Panc1 (cell line): ENCODE measurements around the gene REV1. TPM values are rescaled to one million over a fixed set of nuclear protein-coding genes. Genes with fewer than 3 reads are reported as not detected.

Experiments
- ATAC-seq: fragments of 200-7000 bp; cut with Tn5 transposase; 2 replicates; pipeline ENCODE4 v1.9.1; 2020; ENCODE audit warnings: mild to moderate bottlenecking, moderate library complexity
- BruUV-seq: library from RNA; stranded (reverse); fragments of 400-500 nt; replicated peaks from 2 replicates; lab custom pipeline; 2021; lab: Mats Ljungman, UMichigan
- CTCF ChIA-PET: fragments of 300-600 bp; sonication (Branson Sonifier 250); formaldehyde crosslinking; loops from one replicate; lab custom pipeline; 2022; ENCODE audit warnings: antibody characterized with exemption; lab: Charles Lee
- POLR2A ChIA-PET: fragments of 300-600 bp; sonication (Branson Sonifier 250); formaldehyde crosslinking; loops from one replicate; lab custom pipeline; 2022; ENCODE audit warnings: antibody characterized with exemption; lab: Charles Lee
- DNase-seq: peaks from one replicate; pipeline ENCODE4 v3.0.0-alpha.2; 2010; ENCODE audit warnings: low read depth, low spot score
- H3K27ac ChIP-seq: 2 replicates; pipeline ENCODE4 v1.5.1; 2011; ENCODE audit warnings: mild to moderate bottlenecking, low read length, inconsistent platforms
- H3K27me3 ChIP-seq: fragments of 200-500 bp; sonication (Bioruptor generic); 2 replicates; pipeline ENCODE4 v1.6.0; 2014; ENCODE audit warnings: low read length, inconsistent platforms; ENCODE audit not compliant: control insufficient read depth, insufficient read depth
- H3K36me3 ChIP-seq: fragments of 200-500 bp; sonication (Bioruptor generic); 2 replicates; pipeline ENCODE4 v1.5.1; 2014; ENCODE audit warnings: inconsistent platforms, mild to moderate bottlenecking, low read length, moderate library complexity; ENCODE audit not compliant: control insufficient read depth, insufficient read depth
- H3K4me1 ChIP-seq: 2 replicates; pipeline ENCODE4 v1.5.1; 2011; ENCODE audit warnings: inconsistent platforms, mild to moderate bottlenecking, low read length, moderate library complexity; ENCODE audit not compliant: control insufficient read depth, insufficient read depth
- H3K4me3 ChIP-seq, 2 experiments: 2 replicates each; pipeline ENCODE4 v1.5.1; 2011 to 2012; ENCODE audit warnings: low read depth in 2 of 2, low read length in 2 of 2, mild to moderate bottlenecking in 2 of 2, inconsistent platforms in 1 of 2, moderate library complexity in 1 of 2
- H3K9me3 ChIP-seq: fragments of 200-500 bp; sonication (Bioruptor generic); 2 replicates; pipeline ENCODE4 v1.5.1; 2014; ENCODE audit warnings: low read depth, mild to moderate bottlenecking, inconsistent platforms, low read length, moderate library complexity; ENCODE audit not compliant: control insufficient read depth, insufficient read depth
- CTCF ChIP-seq: fragments of 450-650 bp; IDR thresholded peaks from 2 replicates; pipeline ENCODE4 v1.5.1; 2017; ENCODE audit warnings: mild to moderate bottlenecking
- POLR2AphosphoS5 ChIP-seq: IDR thresholded peaks from 2 replicates; pipeline ENCODE4 v1.6.1; 2012; ENCODE audit warnings: mild to moderate bottlenecking, low read depth, low read length, moderate library complexity
- SIN3A ChIP-seq: IDR thresholded peaks from 2 replicates; pipeline ENCODE4 v1.6.1; 2012; ENCODE audit warnings: low read depth, mild to moderate bottlenecking, low read length, moderate library complexity, borderline replicate concordance; ENCODE audit not compliant: insufficient read depth
- TCF7L2 ChIP-seq: IDR thresholded peaks from 2 replicates; pipeline ENCODE4 v1.6.1; 2011; ENCODE audit warnings: mild to moderate bottlenecking, low read depth, low read length, inconsistent platforms
- in situ Hi-C: cut with HindIII; loops from 2 replicates; pipeline ENCODE4 v1.10.0; 2016; ENCODE audit warnings: low sequenced_read_pairs, low pct_unique_long_range_greater_than_20kb
- intact Hi-C: fragments of 100-400 bp; cut with micrococcal nuclease; formaldehyde crosslinking; loops from one replicate; pipeline ENCODE4 v1.10.0; 2022; ENCODE audit not compliant: unreplicated experiment
- total RNA-seq: library from RNA; stranded (reverse); gene quantifications from one replicate; pipeline ENCODE4 v1.2.1, GENCODE V29; 2021; ENCODE audit not compliant: unreplicated experiment
- TF ChIP-seq, protein P1 (sequence below), 2 experiments: IDR thresholded peaks; 2 replicates each; pipeline ENCODE4 v1.6.1; 2011 to 2012; ENCODE audit warnings: low read depth in 2 of 2, control low read depth in 1 of 2, low read length in 1 of 2, mild to moderate bottlenecking in 1 of 2, moderate library complexity in 1 of 2; ENCODE audit not compliant: insufficient read depth in 1 of 2

The REV1 gene
- total RNA-seq, 1 experiment from 2014 or later, result 35.0 TPM

DNA sequence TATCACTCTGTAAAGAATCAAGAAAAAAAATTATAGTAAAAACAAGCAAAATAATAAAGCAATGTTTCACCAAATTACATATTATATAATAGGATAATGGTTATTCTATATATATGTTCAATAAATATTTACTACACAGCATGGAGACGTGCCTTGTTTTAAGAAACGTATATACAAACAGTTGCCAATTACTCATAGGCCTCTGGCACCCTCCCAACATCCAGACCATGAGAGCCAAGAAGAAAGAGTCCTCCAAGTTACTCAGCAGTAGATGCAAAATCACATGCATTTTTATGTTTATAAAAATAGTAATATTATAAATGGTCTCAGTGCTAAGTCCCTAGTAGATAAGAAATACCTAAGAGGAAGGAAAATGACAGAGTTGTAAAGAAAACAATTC, 64.8 kb downstream of the REV1 start:
- BruUV-seq, result no TSS peak
- ChIA-PET POLR2A (no interaction called here), CTCF (no interaction called here)
- TF ChIP-seq, protein P1, sequence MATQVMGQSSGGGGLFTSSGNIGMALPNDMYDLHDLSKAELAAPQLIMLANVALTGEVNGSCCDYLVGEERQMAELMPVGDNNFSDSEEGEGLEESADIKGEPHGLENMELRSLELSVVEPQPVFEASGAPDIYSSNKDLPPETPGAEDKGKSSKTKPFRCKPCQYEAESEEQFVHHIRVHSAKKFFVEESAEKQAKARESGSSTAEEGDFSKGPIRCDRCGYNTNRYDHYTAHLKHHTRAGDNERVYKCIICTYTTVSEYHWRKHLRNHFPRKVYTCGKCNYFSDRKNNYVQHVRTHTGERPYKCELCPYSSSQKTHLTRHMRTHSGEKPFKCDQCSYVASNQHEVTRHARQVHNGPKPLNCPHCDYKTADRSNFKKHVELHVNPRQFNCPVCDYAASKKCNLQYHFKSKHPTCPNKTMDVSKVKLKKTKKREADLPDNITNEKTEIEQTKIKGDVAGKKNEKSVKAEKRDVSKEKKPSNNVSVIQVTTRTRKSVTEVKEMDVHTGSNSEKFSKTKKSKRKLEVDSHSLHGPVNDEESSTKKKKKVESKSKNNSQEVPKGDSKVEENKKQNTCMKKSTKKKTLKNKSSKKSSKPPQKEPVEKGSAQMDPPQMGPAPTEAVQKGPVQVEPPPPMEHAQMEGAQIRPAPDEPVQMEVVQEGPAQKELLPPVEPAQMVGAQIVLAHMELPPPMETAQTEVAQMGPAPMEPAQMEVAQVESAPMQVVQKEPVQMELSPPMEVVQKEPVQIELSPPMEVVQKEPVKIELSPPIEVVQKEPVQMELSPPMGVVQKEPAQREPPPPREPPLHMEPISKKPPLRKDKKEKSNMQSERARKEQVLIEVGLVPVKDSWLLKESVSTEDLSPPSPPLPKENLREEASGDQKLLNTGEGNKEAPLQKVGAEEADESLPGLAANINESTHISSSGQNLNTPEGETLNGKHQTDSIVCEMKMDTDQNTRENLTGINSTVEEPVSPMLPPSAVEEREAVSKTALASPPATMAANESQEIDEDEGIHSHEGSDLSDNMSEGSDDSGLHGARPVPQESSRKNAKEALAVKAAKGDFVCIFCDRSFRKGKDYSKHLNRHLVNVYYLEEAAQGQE (IDR thresholded peaks at IDR 0.05; ENCODE audit: insufficient read depth in 1 of 2, low read depth in 2 of 2, low read length in 1 of 2), result no peak
- TF ChIP-seq POLR2AphosphoS5, result no peak
- TF ChIP-seq CTCF, result no peak
- TF ChIP-seq TCF7L2, result no peak
- no peak for TF ChIP-seq SIN3A
- DNase-seq (no peak), ATAC-seq (no peak)
- H3K9me3 ChIP-seq, result no peaks in the 10 kb centered on the region
- in situ Hi-C loops (no loop called here), intact Hi-C loops (no loop called here)
- no peaks in the 10 kb centered on the region for H3K27me3 ChIP-seq
- H3K4me1 ChIP-seq, result no peaks in the 10 kb centered on the region
- H3K36me3 ChIP-seq, result peaks cover 24% of the 10 kb centered on the region; the same call in 1 of the 2 replicates
- no peak overlapping the region for H3K4me3 ChIP-seq
- H3K27ac ChIP-seq, result no peak overlapping the region

DNA sequence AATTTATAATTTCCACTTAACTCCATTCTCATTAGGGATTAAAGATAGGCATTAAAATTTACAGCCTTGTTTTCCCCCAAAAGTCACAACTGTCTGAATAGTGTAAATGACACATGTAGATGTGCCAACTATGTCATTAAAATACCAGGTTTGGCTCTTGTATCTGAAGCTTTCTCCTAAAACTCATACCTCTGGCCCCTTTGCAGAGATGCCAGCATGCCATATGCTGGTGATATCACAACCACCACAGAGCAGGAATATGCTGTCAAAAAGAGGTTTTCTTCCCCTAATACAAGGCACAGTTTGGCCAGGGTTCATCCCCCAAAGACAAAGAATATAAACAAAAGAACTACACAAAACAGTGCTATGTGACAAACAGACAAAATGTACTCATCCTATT, 65.4 kb downstream of the REV1 start:
- CTCF ChIA-PET, result no interaction called here
- no peak for DNase-seq
- no peak overlapping the region for H3K4me3 ChIP-seq
- no peaks in the 10 kb centered on the region for H3K4me1 ChIP-seq
- TF ChIP-seq, protein P1 (IDR thresholded peaks at IDR 0.05; ENCODE audit: insufficient read depth in 1 of 2, low read depth in 2 of 2, low read length in 1 of 2), result no peak
- no peak for TF ChIP-seq CTCF
- TF ChIP-seq SIN3A, result no peak
- no peak for TF ChIP-seq TCF7L2
- TF ChIP-seq POLR2AphosphoS5, result no peak
- H3K9me3 ChIP-seq, result no peaks in the 10 kb centered on the region
- no peaks in the 10 kb centered on the region for H3K27me3 ChIP-seq
- peaks cover 19% of the 10 kb centered on the region; the same call in 1 of the 2 replicates for H3K36me3 ChIP-seq
- intact Hi-C loops (no loop called here), in situ Hi-C loops (no loop called here)
- no TSS peak for BruUV-seq
- POLR2A ChIA-PET, result no interaction called here
- ATAC-seq, result no peak
- H3K27ac ChIP-seq, result no peak overlapping the region
